Activated CD4-positive, alpha-beta T cell treated with anti-CD3 and anti-CD28 coated beads, Interleukin-2, amount 10 ng/mL, durations not matched to agents 7 days and 5 days (primary cell): ENCODE data around the gene SYT7. TPM values are rescaled to one million over a fixed set of nuclear protein-coding genes. Genes with fewer than 3 reads are reported as not detected.

Experiments
- CTCF ChIA-PET: fragments of 350-600 bp; sonication (Branson Sonifier 250); formaldehyde crosslinking; loops from one replicate; lab custom pipeline; 2021; ENCODE audit warnings: antibody characterized with exemption; lab: Charles Lee
- POLR2A ChIA-PET: fragments of 350-600 bp; sonication (Branson Sonifier 250); formaldehyde crosslinking; loops from one replicate; lab custom pipeline; 2021; ENCODE audit warnings: antibody characterized with exemption; lab: Charles Lee
- DNase-seq: peaks from one replicate; pipeline ENCODE4 v3.0.0-alpha.2; 2020
- H3K27ac Mint-ChIP-seq: one replicate; pipeline ENCODE4 v1.8.0; 2021; ENCODE audit warnings: mild to moderate bottlenecking, moderate library complexity, mixed read lengths
- H3K27me3 Mint-ChIP-seq: one replicate; pipeline ENCODE4 v1.8.0; 2021; ENCODE audit warnings: mixed read lengths
- H3K36me3 Mint-ChIP-seq: one replicate; pipeline ENCODE4 v1.8.0; 2021; ENCODE audit warnings: low read depth, mixed read lengths
- H3K4me1 Mint-ChIP-seq: one replicate; pipeline ENCODE4 v1.8.0; 2021; ENCODE audit warnings: mixed read lengths
- H3K4me3 Mint-ChIP-seq: one replicate; pipeline ENCODE4 v1.8.0; 2021; ENCODE audit warnings: mild to moderate bottlenecking, moderate library complexity, mixed read lengths
- H3K9me3 Mint-ChIP-seq: one replicate; pipeline ENCODE4 v1.8.0; 2021; ENCODE audit warnings: mixed read lengths
- total RNA-seq, 2 experiments: library from RNA; stranded (reverse); gene quantifications; one replicate each; pipeline ENCODE4 v1.2.3, GENCODE V29; 2021

Gene SYT7
- total RNA-seq, 2 experiments from 2014 or later, result not detected

- Mint-ChIP-seq H3K36me3 (no peaks in the 10 kb centered on the region), H3K9me3 (no peaks in the 10 kb centered on the region), H3K27ac (no peak overlapping the region), H3K4me3 (no peak overlapping the region), H3K4me1 (no peaks in the 10 kb centered on the region), H3K27me3 (peaks cover 3% of the 10 kb centered on the region)
- ChIA-PET CTCF (interaction anchor here (1.0 kb wide), 1 partner anchor 47 kb away, joined by 3 read pairs; no protein-coding TSS in a partner anchor), POLR2A (no interaction called here)
- no peak for DNase-seq
These were observed 58.0 kb downstream of the SYT7 start for GRCh38 chr11:61522881-61523280.

- ChIA-PET CTCF (interaction anchor here (0.9 to 2.9 kb wide), 11 partner anchors 8 to 215 kb away, joined by 3 to 20 read pairs (median 6); partner anchors contain the start of gene LRRC10B), POLR2A (no interaction called here)
- Mint-ChIP-seq H3K36me3 (no peaks in the 10 kb centered on the region), H3K27ac (no peak overlapping the region), H3K4me3 (no peak overlapping the region), H3K4me1 (peaks cover 4% of the 10 kb centered on the region), H3K27me3 (no peaks in the 10 kb centered on the region), H3K9me3 (no peaks in the 10 kb centered on the region)
- DNase-seq, result no peak
These were observed 62.7 kb downstream of the SYT7 start for GRCh38 chr11:61518032-61518795.

- peak; percentile 42 for DNase-seq
- no peak overlapping the region for H3K4me3 Mint-ChIP-seq
- no peaks in the 10 kb centered on the region for H3K9me3 Mint-ChIP-seq
- peaks cover 4% of the 10 kb centered on the region for H3K4me1 Mint-ChIP-seq
- H3K27ac Mint-ChIP-seq, result no peak overlapping the region
- POLR2A ChIA-PET, result no interaction called here
- CTCF ChIA-PET, result interaction anchor here (0.6 to 2.9 kb wide), 25 partner anchors 8 to 790 kb away, joined by 3 to 20 read pairs (median 4); partner anchors contain the start of gene LRRC10B
- no peaks in the 10 kb centered on the region for H3K36me3 Mint-ChIP-seq
- peaks cover 2% of the 10 kb centered on the region for H3K27me3 Mint-ChIP-seq
These were observed 64.0 kb downstream of the SYT7 start for GRCh38 chr11:61516675-61517572.

- no peaks in the 10 kb centered on the region for H3K9me3 Mint-ChIP-seq
- ChIA-PET POLR2A (no interaction called here), CTCF (interaction anchor here (0.6 to 2.9 kb wide), 18 partner anchors 7 to 443 kb away, joined by 3 to 20 read pairs (median 6); partner anchors contain the start of gene LRRC10B)
- no peak overlapping the region for H3K27ac Mint-ChIP-seq
- peaks cover 4% of the 10 kb centered on the region for H3K27me3 Mint-ChIP-seq
- no peaks in the 10 kb centered on the region for H3K36me3 Mint-ChIP-seq
- H3K4me1 Mint-ChIP-seq, result peaks cover 4% of the 10 kb centered on the region
- H3K4me3 Mint-ChIP-seq, result no peak overlapping the region
- DNase-seq, result no peak
These were observed 64.7 kb downstream of the SYT7 start for GRCh38 chr11:61516191-61516590.

- no peaks in the 10 kb centered on the region for H3K36me3 Mint-ChIP-seq
- DNase-seq, result no peak
- H3K27me3 Mint-ChIP-seq, result peaks cover 7% of the 10 kb centered on the region
- H3K9me3 Mint-ChIP-seq, result no peaks in the 10 kb centered on the region
- POLR2A ChIA-PET, result no interaction called here
- H3K4me3 Mint-ChIP-seq, result no peak overlapping the region
- H3K27ac Mint-ChIP-seq, result no peak overlapping the region
- CTCF ChIA-PET, result interaction anchor here (0.8 to 2.8 kb wide), 6 partner anchors 15 to 444 kb away, joined by 3 to 20 read pairs (median 6); no protein-coding TSS in a partner anchor
- H3K4me1 Mint-ChIP-seq, result peaks cover 4% of the 10 kb centered on the region
These were observed 65.2 kb downstream of the SYT7 start for GRCh38 chr11:61515686-61516085.

- DNase-seq, result no peak
- H3K4me3 Mint-ChIP-seq, result no peak overlapping the region
- H3K27me3 Mint-ChIP-seq, result peaks cover 10% of the 10 kb centered on the region
- no peaks in the 10 kb centered on the region for H3K9me3 Mint-ChIP-seq
- ChIA-PET CTCF (interaction anchor here (0.7 to 1.1 kb wide), 4 partner anchors 18 to 84 kb away, joined by 3 to 5 read pairs (median 4); partner anchors contain the start of genes CPSF7 and SDHAF2), POLR2A (no interaction called here)
- H3K4me1 Mint-ChIP-seq, result peaks cover 4% of the 10 kb centered on the region
- no peaks in the 10 kb centered on the region for H3K36me3 Mint-ChIP-seq
- no peak overlapping the region for H3K27ac Mint-ChIP-seq
These were observed 66.6 kb downstream of the SYT7 start for GRCh38 chr11:61514050-61514917.

GRCh38 chr11:61513143-61513765 is 67.6 kb downstream of the SYT7 start:
- peaks cover 12% of the 10 kb centered on the region for H3K27me3 Mint-ChIP-seq
- CTCF ChIA-PET, result interaction anchor here (0.5 to 1.8 kb wide), 4 partner anchors 36 to 147 kb away, joined by 3 to 8 read pairs (median 4); no protein-coding TSS in a partner anchor
- H3K9me3 Mint-ChIP-seq, result no peaks in the 10 kb centered on the region
- H3K4me1 Mint-ChIP-seq, result peaks cover 4% of the 10 kb centered on the region
- POLR2A ChIA-PET, result no interaction called here
- H3K36me3 Mint-ChIP-seq, result no peaks in the 10 kb centered on the region
- DNase-seq, result no peak
- no peak overlapping the region for H3K4me3 Mint-ChIP-seq
- H3K27ac Mint-ChIP-seq, result peak overlapping the region; percentile 75

GRCh38 chr11:61512435-61512834 is 68.4 kb downstream of the SYT7 start:
- H3K9me3 Mint-ChIP-seq, result no peaks in the 10 kb centered on the region
- DNase-seq, result no peak
- no peak overlapping the region for H3K4me3 Mint-ChIP-seq
- peaks cover 11% of the 10 kb centered on the region for H3K4me1 Mint-ChIP-seq
- peaks cover 20% of the 10 kb centered on the region for H3K27me3 Mint-ChIP-seq
- ChIA-PET POLR2A (no interaction called here), CTCF (interaction anchor here (0.7 to 1.8 kb wide), 4 partner anchors 17 to 83 kb away, joined by 3 to 8 read pairs (median 4); no protein-coding TSS in a partner anchor)
- H3K36me3 Mint-ChIP-seq, result no peaks in the 10 kb centered on the region
- H3K27ac Mint-ChIP-seq, result no peak overlapping the region

- no peak overlapping the region for H3K27ac Mint-ChIP-seq
- H3K4me3 Mint-ChIP-seq, result no peak overlapping the region
- H3K4me1 Mint-ChIP-seq, result peaks cover 7% of the 10 kb centered on the region
- no peaks in the 10 kb centered on the region for H3K36me3 Mint-ChIP-seq
- ChIA-PET CTCF (interaction anchor here (1.3 to 1.8 kb wide), 2 partner anchors 16 to 70 kb away, joined by 3 to 4 read pairs; no protein-coding TSS in a partner anchor), POLR2A (no interaction called here)
- H3K9me3 Mint-ChIP-seq, result no peaks in the 10 kb centered on the region
- no peak for DNase-seq
- H3K27me3 Mint-ChIP-seq, result peaks cover 29% of the 10 kb centered on the region
These were observed 69.5 kb downstream of the SYT7 start for GRCh38 chr11:61511383-61511782.

- DNase-seq, result no peak
- ChIA-PET CTCF (interaction anchor here (1.3 to 3.8 kb wide), 2 partner anchors 16 to 64 kb away, joined by 3 to 15 read pairs; no protein-coding TSS in a partner anchor), POLR2A (no interaction called here)
- Mint-ChIP-seq H3K4me1 (peaks cover 7% of the 10 kb centered on the region), H3K9me3 (no peaks in the 10 kb centered on the region), H3K27me3 (peaks cover 32% of the 10 kb centered on the region), H3K27ac (no peak overlapping the region), H3K4me3 (no peak overlapping the region), H3K36me3 (no peaks in the 10 kb centered on the region)
These were observed 69.9 kb downstream of the SYT7 start for GRCh38 chr11:61510974-61511373.

GRCh38 chr11:61510166-61510919 is 70.5 kb downstream of the SYT7 start:
- POLR2A ChIA-PET, result no interaction called here
- Mint-ChIP-seq H3K4me1 (peaks cover 7% of the 10 kb centered on the region), H3K4me3 (no peak overlapping the region), H3K27me3 (peaks cover 32% of the 10 kb centered on the region), H3K9me3 (no peaks in the 10 kb centered on the region), H3K27ac (no peak overlapping the region), H3K36me3 (no peaks in the 10 kb centered on the region)
- no peak for DNase-seq
- CTCF ChIA-PET, result interaction anchor here (1.9 to 3.8 kb wide), 2 partner anchors 61 to 64 kb away, joined by 5 to 15 read pairs; no protein-coding TSS in a partner anchor
